ENCODE results near the gene PAX2. TPM values are rescaled to one million over a fixed set of nuclear protein-coding genes. Genes with fewer than 3 reads are reported as not detected.
A peak's percentile ranks its signal among the peaks of the same experiment; 100 is the strongest.

Gene PAX2
- total RNA-seq, 1 donor from 2014 or later: 20.2 TPM

DNA sequence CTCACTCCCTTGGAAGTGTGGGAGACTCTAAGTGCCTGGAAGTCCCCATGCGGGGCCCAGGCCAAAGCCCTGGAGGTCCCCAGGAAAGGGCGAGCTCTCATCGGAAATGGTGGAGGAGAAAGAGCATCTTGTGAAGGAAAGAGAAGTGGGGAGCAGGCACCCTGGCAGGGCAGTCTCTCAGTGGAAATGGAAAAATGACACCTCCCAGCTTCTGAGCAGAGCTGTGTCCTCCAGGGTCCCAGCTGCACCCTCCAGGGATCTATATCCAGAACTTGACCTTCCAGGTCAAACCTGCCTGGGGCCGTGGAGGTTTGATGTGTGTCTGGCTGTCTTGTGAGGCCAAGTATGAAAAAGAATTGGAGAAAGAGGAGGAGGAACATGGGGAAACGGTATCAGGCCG lies 29.5 kb downstream of the PAX2 start:
- no peak for TF ChIP-seq CTCF (conservative IDR thresholded peaks at IDR 0.05; ENCODE audit: low read depth, low read length)
- no peak overlapping the region for H3K4me3 ChIP-seq (ENCODE audit: low read depth, low read length)
- no peak for DNase-seq (ENCODE audit: low read depth)

DNA sequence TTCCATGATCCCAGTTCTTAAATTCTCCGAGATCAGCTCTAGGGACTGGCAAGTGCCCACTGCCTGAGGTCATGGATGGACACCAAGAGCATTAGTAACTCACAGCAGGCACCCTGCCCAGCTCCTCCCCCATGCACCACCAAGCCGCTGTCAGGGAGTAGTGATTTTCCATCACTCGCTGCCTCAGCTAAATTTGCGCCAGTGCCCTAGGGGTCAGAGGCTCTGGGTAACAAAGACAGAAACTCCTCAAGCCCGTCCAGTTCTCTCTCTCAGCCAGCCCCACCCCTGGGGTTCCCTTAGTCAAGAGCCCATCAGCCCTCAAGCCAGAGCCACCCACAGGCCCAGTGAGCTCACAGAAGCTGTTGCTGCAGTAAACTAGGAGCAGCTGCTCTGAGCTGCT lies 30.0 kb downstream of the PAX2 start:
- no peak overlapping the region for H3K4me3 ChIP-seq (ENCODE audit: low read depth, low read length)
- no peak for TF ChIP-seq CTCF (conservative IDR thresholded peaks at IDR 0.05; ENCODE audit: low read depth, low read length)
- peak; percentile 22 for DNase-seq (ENCODE audit: low read depth)

GRCh38 chr10:100775871-100776270 lies 30.5 kb downstream of the PAX2 start:
- DNase-seq (ENCODE audit: low read depth): no peak
- TF ChIP-seq CTCF (conservative IDR thresholded peaks at IDR 0.05; ENCODE audit: low read depth, low read length): no peak

GRCh38 chr10:100776671-100777070 lies 31.3 kb downstream of the PAX2 start:
- TF ChIP-seq CTCF (conservative IDR thresholded peaks at IDR 0.05; ENCODE audit: low read depth, low read length): no peak
- DNase-seq (ENCODE audit: low read depth): no peak
- H3K4me3 ChIP-seq (ENCODE audit: low read depth, low read length): no peak overlapping the region

More at GRCh38 chr10:100775871-100776270, 30.5 kb downstream of the PAX2 start:
- no peak overlapping the region for H3K4me3 ChIP-seq (ENCODE audit: low read depth, low read length)

- TF ChIP-seq CTCF (conservative IDR thresholded peaks at IDR 0.05; ENCODE audit: low read depth, low read length): no peak
- H3K4me3 ChIP-seq (ENCODE audit: low read depth, low read length): no peak overlapping the region
- no peak for DNase-seq (ENCODE audit: low read depth)
Measured at GRCh38 chr10:100779329-100779728, 33.9 kb downstream of the PAX2 start.

DNA sequence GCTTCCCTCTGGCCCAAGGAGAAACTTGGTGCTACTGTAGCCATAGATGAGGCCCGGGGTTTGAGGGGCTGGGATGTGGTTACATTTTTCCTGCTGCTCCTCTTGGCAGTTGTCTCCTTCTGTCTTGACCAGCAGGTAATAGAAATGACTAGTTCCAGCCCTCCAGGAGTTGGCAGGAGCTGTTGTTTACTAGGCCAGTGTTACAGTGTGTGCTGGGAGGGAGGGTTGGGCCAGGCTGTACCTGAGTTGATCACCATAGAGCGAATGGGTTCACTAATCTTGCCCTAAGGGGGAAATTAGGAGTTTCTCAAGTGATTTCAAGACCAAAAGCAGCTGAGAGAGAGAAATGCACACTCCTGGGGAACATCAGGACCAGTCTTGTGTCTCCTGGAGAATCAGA lies 34.9 kb downstream of the PAX2 start:
- no peak for DNase-seq (ENCODE audit: low read depth)
- no peak for TF ChIP-seq CTCF (conservative IDR thresholded peaks at IDR 0.05; ENCODE audit: low read depth, low read length)
- no peak overlapping the region for H3K4me3 ChIP-seq (ENCODE audit: low read depth, low read length)

GRCh38 chr10:100781145-100781665 lies 35.8 kb downstream of the PAX2 start:
- TF ChIP-seq CTCF (conservative IDR thresholded peaks at IDR 0.05; ENCODE audit: low read depth, low read length): no peak
- no peak overlapping the region for H3K4me3 ChIP-seq (ENCODE audit: low read depth, low read length)
- DNase-seq (ENCODE audit: low read depth): no peak

All from epithelial cell of proximal tubule (primary cell).